Measurements from ENCODE around the gene CIAO2B.
A peak's percentile ranks its signal among the peaks of the same experiment; 100 is the strongest.
"Not testable (repeated sequence)": the region's sequence is repeated elsewhere in the genome, so short reads cannot be mapped to it uniquely, and the experiment has no call there.

The CIAO2B gene

DNA sequence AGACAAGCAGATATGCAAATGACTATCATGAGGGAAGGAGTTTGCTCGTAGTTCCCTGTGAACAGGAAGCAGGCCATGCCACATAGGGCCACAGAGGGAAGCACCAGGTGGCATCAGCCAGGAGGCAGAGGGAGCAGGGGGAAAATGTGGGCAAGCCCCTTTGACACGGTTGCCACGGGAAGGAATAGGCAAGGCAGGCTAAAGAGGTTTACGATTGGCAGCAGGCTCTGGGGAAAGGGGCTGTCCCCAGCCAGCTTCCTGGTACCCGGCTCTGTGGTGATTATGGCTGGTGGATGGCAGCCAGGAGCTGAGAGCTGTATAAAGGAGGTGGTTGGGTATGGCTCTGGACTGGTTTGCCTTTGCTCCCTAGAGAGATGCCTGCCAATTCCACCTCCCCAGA lies 27.7 kb upstream of the CIAO2B start:
- H3K9ac ChIP-seq (ENCODE audit: low read depth, low read length): no peak overlapping the region

DNA sequence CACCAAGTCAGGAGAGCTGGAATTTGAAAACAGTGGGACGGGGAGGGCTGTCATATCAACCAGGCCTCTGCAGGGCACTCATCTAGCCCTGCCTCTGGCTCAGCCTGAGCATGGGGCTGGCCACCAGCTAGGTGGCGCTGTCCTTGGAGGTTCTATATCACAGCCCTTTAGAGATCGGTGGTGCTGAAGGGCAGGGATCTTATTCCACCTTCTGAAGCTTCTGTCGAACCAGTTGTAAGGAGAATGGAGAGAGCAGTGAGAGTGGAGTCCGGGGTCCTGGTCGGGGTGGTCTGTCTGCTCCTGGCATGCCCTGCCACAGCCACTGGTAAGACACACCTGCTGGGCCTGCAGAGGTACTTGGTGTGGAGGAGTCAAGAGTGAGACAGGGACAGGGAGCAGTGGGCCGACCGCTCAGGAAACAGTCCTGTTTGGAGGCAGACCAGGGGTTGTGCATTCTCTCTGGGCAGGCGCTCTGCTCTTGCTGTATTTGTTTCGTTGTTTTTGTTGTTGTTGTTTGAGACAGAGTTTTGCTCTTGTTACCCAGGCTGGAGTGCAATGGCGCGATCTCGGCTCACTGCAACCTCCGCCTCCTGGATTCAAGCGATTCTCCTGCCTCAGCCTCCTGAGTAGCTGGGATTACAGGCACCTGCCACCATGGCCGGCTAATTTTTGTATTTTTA lies 27.0 kb upstream of the CIAO2B start, which contains the start of gene CES3:
TSS of gene CES3 (plus strand) at position 202 of the 680 bp plus-strand sequence. CDS start at position 244, 42 bp downstream.
- H3K9me3 ChIP-seq (ENCODE audit: control insufficient read depth, insufficient read depth, low read length): no peaks in the 10 kb centered on the region
- no peaks in the 10 kb centered on the region for H3K4me1 ChIP-seq (ENCODE audit: insufficient read depth, low read length)
- no peaks in the 10 kb centered on the region for H3K36me3 ChIP-seq (ENCODE audit: insufficient read depth, low read length)
- peak within 1 kb of the TSS; percentile 41 for H3K9ac ChIP-seq (ENCODE audit: low read depth, low read length)

More for the DNA sequence above, 27.7 kb upstream of the CIAO2B start:
- H3K4me1 ChIP-seq (ENCODE audit: insufficient read depth, low read length): no peaks in the 10 kb centered on the region
- no peaks in the 10 kb centered on the region for H3K36me3 ChIP-seq (ENCODE audit: insufficient read depth, low read length)
- no peaks in the 10 kb centered on the region for H3K9me3 ChIP-seq (ENCODE audit: control insufficient read depth, insufficient read depth, low read length)

GRCh38 chr16:66960270-66960669 lies 26.1 kb upstream of the CIAO2B start:
- Histone ChIP-seq H3K9ac (ENCODE audit: low read depth, low read length) (no peak overlapping the region), H3K9me3 (ENCODE audit: control insufficient read depth, insufficient read depth, low read length) (no peaks in the 10 kb centered on the region), H3K36me3 (ENCODE audit: insufficient read depth, low read length) (no peaks in the 10 kb centered on the region), H3K4me1 (ENCODE audit: insufficient read depth, low read length) (no peaks in the 10 kb centered on the region)

DNA sequence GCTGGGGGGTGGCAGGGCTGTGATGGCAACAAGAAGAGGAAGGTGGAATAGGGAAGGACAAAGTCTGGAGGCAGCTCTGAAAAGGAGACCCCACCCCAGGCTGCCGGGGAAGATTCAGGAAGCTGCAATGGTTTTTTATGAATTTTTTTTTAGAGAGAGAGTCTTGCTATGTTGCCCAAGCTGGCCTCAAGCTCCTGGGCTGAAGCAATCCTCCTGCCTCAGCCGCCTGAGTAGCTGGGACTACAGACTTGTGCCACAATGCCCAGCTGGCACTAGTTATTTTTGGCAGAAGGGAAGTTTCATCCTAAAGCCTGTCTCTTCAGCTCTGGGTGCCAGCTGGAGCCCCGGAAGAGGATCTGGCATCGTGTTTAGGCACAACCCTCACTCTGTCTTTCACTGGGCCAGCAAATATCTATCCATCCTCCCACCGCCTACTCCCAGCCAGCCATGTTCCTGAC lies 25.5 kb upstream of the CIAO2B start:
- H3K9me3 ChIP-seq (ENCODE audit: control insufficient read depth, insufficient read depth, low read length): no peaks in the 10 kb centered on the region
- H3K9ac ChIP-seq (ENCODE audit: low read depth, low read length): no peak overlapping the region
- no peaks in the 10 kb centered on the region for H3K4me1 ChIP-seq (ENCODE audit: insufficient read depth, low read length)
- no peaks in the 10 kb centered on the region for H3K36me3 ChIP-seq (ENCODE audit: insufficient read depth, low read length)

DNA sequence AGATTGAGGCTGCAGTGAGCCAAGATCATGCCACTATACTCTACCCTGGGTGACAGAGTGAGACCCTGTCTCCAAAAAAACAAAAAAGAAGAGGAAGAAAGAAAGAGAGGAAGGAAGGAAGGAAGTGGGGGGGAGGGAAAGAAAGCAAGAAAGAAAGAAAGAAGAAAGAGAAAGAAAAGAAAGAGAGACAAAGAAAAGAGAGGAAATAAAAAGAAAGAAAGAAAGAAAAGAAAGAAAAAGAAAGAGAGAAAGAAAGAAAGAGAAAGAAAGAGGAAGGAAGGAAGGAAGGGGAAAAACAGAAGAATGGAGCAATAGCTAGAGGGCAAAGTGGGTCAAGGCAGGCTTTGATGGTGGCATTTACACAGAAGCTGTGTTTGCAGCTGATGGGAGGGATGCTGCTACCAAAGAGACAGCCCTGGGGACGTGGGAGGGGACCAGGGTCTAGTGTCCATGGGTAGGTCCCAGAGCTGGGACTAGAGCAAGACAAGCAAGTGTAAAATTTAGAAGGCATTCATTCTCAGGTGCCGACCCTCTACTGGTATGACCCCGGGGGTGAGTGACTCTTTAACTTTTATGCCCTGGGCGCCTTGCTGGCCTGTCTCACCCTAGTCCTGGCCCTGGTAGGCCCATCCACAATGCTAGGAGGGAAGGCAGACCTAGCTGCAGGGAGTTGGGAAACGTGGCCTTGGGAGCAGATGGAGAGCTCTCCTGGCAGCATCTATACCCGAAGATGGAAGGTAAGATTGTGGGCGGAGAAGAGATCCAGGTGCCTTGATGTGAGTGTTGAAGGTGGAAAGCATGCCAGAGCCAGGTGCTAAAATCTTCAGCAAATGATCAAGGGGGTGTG lies 24.9 kb upstream of the CIAO2B start:
- H3K9me3 ChIP-seq (ENCODE audit: control insufficient read depth, insufficient read depth, low read length): no peaks in the 10 kb centered on the region
- H3K4me1 ChIP-seq (ENCODE audit: insufficient read depth, low read length): no peaks in the 10 kb centered on the region
- H3K9ac ChIP-seq (ENCODE audit: low read depth, low read length): no peak overlapping the region
- no peaks in the 10 kb centered on the region for H3K36me3 ChIP-seq (ENCODE audit: insufficient read depth, low read length)

GRCh38 chr16:66956154-66956457 lies 21.9 kb upstream of the CIAO2B start:
- not testable (repeated sequence) for H3K9me3 ChIP-seq (ENCODE audit: control insufficient read depth, insufficient read depth, low read length); H3K36me3 ChIP-seq (ENCODE audit: insufficient read depth, low read length); H3K9ac ChIP-seq (ENCODE audit: low read depth, low read length); H3K4me1 ChIP-seq (ENCODE audit: insufficient read depth, low read length)

- not testable (repeated sequence) for H3K4me1 ChIP-seq (ENCODE audit: insufficient read depth, low read length); H3K9me3 ChIP-seq (ENCODE audit: control insufficient read depth, insufficient read depth, low read length); H3K36me3 ChIP-seq (ENCODE audit: insufficient read depth, low read length); H3K9ac ChIP-seq (ENCODE audit: low read depth, low read length)
Observed at GRCh38 chr16:66955363-66956153, 21.4 kb upstream of the CIAO2B start.

GRCh38 chr16:66954097-66954659 lies 20.0 kb upstream of the CIAO2B start:
- H3K9ac ChIP-seq (ENCODE audit: low read depth, low read length): no peak overlapping the region
- no peaks in the 10 kb centered on the region for H3K36me3 ChIP-seq (ENCODE audit: insufficient read depth, low read length)
- H3K4me1 ChIP-seq (ENCODE audit: insufficient read depth, low read length): no peaks in the 10 kb centered on the region
- H3K9me3 ChIP-seq (ENCODE audit: control insufficient read depth, insufficient read depth, low read length): no peaks in the 10 kb centered on the region

- Histone ChIP-seq H3K36me3 (ENCODE audit: insufficient read depth, low read length) (no peaks in the 10 kb centered on the region), H3K9ac (ENCODE audit: low read depth, low read length) (no peak overlapping the region), H3K9me3 (ENCODE audit: control insufficient read depth, insufficient read depth, low read length) (no peaks in the 10 kb centered on the region), H3K4me1 (ENCODE audit: insufficient read depth, low read length) (no peaks in the 10 kb centered on the region)
Observed at GRCh38 chr16:66953462-66954096, 19.4 kb upstream of the CIAO2B start.

DNA sequence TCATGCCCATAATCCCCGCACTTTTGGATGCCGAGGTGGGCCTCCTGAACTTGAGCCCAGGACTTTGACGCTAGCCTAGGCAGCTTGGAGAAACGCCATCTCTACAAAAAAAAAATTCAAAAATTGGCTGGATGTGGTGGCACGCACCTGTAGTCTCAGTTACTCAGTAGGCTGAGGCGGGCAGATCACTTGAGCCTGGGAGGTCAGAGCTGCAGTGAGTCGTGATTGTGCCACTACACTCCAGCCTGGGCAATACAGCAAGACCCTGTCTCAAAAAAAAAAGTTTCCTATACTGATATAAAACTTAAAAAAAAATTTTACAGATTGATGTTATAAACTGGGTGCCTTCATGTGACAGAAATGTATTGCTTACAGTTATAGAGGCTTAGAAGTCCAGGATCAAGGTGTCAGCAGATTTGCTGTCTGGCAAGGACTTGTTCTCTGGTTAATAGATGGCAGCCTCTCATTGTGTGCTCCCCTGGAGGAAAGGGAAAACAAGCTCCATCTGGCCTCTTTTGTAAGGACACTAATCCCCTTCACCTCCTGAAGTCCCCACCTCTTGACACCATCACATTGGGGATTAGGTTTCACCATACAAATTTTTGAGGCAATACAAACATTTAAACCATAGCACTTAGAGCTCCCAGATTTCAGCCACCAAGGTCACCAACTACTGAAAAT lies 18.4 kb upstream of the CIAO2B start:
- H3K9ac ChIP-seq (ENCODE audit: low read depth, low read length): no peak overlapping the region
- no peaks in the 10 kb centered on the region for H3K9me3 ChIP-seq (ENCODE audit: control insufficient read depth, insufficient read depth, low read length)
- no peaks in the 10 kb centered on the region for H3K36me3 ChIP-seq (ENCODE audit: insufficient read depth, low read length)

DNA sequence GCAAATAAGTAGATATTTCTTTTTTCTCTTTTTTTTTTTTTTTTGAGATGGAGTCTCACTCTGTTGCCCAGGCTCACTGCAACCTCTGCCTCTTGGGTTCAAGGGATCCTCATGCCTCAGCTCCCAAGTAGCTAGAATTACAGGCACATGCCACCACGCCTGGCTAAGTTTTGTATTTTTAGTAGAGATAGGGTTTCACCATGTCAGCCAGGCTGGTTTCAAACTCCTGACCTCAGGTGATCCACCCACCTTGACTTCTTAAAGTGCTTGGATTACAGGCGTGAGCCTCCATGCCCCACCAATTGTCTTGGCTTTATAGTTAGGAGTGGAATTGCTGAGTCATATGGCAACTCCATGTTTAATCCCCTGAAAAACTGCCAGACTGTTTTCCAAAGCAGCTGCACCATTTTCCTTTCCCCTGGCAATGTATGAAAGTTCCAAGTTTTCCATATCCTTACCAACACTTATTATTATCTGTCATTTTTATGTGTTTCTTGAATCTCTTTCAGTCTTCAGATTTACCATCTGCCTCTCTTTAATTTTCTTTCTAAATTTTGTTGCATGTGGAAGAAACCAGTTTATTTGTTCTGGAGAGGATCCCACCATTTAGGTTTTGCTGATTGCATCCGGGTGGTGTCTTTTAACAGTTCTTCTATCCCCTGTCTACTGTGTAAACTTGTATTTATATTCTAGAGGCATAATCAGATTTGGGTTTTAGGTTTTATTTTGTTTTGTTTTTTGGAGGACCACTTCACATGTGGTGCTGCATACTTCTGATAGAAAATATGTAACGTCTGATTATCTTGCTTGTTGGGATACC lies 17.0 kb upstream of the CIAO2B start:
- no peaks in the 10 kb centered on the region for H3K9me3 ChIP-seq (ENCODE audit: control insufficient read depth, insufficient read depth, low read length)
- H3K4me1 ChIP-seq (ENCODE audit: insufficient read depth, low read length): no peaks in the 10 kb centered on the region
- H3K9ac ChIP-seq (ENCODE audit: low read depth, low read length): no peak overlapping the region
- H3K36me3 ChIP-seq (ENCODE audit: insufficient read depth, low read length): no peaks in the 10 kb centered on the region

More for the DNA sequence above, 18.4 kb upstream of the CIAO2B start:
- H3K4me1 ChIP-seq (ENCODE audit: insufficient read depth, low read length): no peaks in the 10 kb centered on the region

DNA sequence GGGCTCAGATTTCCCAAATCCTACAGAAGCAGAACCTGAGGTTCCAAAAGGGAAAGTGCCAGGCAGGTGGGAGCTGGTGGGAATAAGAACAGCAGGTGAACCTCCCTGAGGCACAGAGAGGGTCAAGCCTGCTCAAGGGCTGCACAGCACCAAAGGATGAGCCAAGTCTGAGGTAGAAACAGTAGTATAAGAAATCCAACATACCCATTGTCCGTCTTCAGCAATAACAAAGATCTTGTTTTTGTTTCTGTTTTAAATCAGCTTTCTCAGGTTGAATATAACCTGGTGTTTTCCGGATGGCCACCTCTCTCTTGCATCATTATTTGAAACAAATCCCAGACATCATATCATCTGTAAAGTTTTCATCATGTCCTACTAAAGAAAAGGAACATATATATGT lies 16.2 kb upstream of the CIAO2B start:
- H3K4me1 ChIP-seq (ENCODE audit: insufficient read depth, low read length): no peaks in the 10 kb centered on the region
- H3K9me3 ChIP-seq (ENCODE audit: control insufficient read depth, insufficient read depth, low read length): no peaks in the 10 kb centered on the region
- no peak overlapping the region for H3K9ac ChIP-seq (ENCODE audit: low read depth, low read length)
- H3K36me3 ChIP-seq (ENCODE audit: insufficient read depth, low read length): no peaks in the 10 kb centered on the region

- H3K36me3 ChIP-seq (ENCODE audit: insufficient read depth, low read length): no peaks in the 10 kb centered on the region
- H3K9me3 ChIP-seq (ENCODE audit: control insufficient read depth, insufficient read depth, low read length): no peaks in the 10 kb centered on the region
- H3K9ac ChIP-seq (ENCODE audit: low read depth, low read length): no peak overlapping the region
- H3K4me1 ChIP-seq (ENCODE audit: insufficient read depth, low read length): no peaks in the 10 kb centered on the region
Observed at GRCh38 chr16:66949472-66949871, 15.3 kb upstream of the CIAO2B start.
